Measurements from ENCODE around the gene KCNH1. TPM values are rescaled to one million over a fixed set of nuclear protein-coding genes. Genes with fewer than 3 reads are reported as not detected.

The KCNH1 gene
- total RNA-seq, 1 experiment from 2014 or later: 0.17 TPM

DNA sequence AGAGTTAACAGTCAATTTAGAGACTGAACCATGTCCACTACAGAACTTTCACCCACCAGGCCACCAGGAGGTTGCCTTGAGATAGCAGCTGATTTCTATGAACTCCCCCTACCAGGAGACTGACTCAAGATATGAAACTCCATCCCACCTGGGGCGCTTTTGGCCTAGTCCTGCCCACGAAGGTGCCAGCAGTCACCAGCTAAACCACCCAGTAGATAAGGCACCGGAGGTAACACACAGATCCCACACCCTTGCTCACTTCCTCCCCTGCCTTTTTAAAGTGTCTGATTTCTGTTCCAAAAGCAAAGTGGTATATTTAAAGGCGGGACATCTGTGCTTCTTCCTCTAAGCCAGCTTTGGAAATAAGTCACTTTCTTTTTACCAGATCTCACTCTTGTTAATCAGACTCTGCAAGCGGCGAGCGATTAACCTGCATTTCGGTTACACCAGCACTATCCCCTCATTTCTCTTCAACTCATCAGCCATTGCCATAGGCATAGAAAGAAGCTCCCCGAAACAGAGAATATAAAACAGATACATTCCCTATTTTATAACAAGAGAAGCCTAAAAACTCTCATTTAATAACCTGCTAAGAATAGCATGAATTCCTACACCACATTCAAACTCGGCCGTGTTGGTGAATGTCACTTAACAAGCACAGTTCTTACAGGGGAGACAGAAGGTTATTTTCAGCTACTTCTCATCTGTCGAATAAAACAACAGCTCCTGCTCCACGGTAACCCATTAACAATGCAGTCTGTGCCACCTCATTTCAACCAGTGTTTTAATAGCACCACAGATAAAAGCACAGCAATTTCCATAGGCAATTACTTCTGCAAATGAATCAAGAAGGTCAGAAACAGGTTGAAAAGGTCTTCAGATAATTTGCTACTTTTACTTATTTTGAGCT lies 318.1 kb downstream of the KCNH1 start (continued):
- TF ChIP-seq, protein P1, sequence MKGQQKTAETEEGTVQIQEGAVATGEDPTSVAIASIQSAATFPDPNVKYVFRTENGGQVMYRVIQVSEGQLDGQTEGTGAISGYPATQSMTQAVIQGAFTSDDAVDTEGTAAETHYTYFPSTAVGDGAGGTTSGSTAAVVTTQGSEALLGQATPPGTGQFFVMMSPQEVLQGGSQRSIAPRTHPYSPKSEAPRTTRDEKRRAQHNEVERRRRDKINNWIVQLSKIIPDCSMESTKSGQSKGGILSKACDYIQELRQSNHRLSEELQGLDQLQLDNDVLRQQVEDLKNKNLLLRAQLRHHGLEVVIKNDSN (CRISPR knock-in tag; IDR thresholded peaks at IDR 0.05): no peak
- TF ChIP-seq GTF2I (CRISPR knock-in tag; conservative IDR thresholded peaks at IDR 0.05) (no peak), ATF1 (CRISPR knock-in tag; IDR thresholded peaks at IDR 0.05) (no peak)

GRCh38 chr1:210814382-210815123 lies 319.4 kb downstream of the KCNH1 start:
- Mint-ChIP-seq H3K4me3 (no peak overlapping the region), H3K27ac (no peak overlapping the region), H3K4me1 (peaks cover 11% of the 10 kb centered on the region), H3K9me3 (0 out of 2 replicates have a peak, but pooled peaks cover 6% of the 10 kb centered on the region), H3K27me3 (ENCODE audit: low read depth) (no peaks in the 10 kb centered on the region), H3K36me3 (no peaks in the 10 kb centered on the region)
- DNase-seq (ENCODE audit: low spot score): no peak
- no peak for ATAC-seq
- POLR2A ChIA-PET: no interaction called here
- TF ChIP-seq ETV6 (CRISPR knock-in tag; IDR thresholded peaks at IDR 0.05) (no peak), ZNF232 (CRISPR knock-in tag; IDR thresholded peaks at IDR 0.05) (no peak), EMX1 (CRISPR knock-in tag; IDR thresholded peaks at IDR 0.05) (no peak), ZSCAN18 (CRISPR knock-in tag; IDR thresholded peaks at IDR 0.05) (no peak), JAZF1 (CRISPR knock-in tag; IDR thresholded peaks at IDR 0.05) (no peak), FOXK1 (CRISPR knock-in tag; IDR thresholded peaks at IDR 0.05) (no peak), ZNF423 (CRISPR knock-in tag; IDR thresholded peaks at IDR 0.05) (no peak), ATF1 (CRISPR knock-in tag; IDR thresholded peaks at IDR 0.05) (no peak), ZNF425 (CRISPR knock-in tag; conservative IDR thresholded peaks at IDR 0.05) (no peak), MYBL2 (CRISPR knock-in tag; IDR thresholded peaks at IDR 0.05) (no peak), ZNF512 (CRISPR knock-in tag; IDR thresholded peaks at IDR 0.05; ENCODE audit: borderline replicate concordance) (no peak)
- TF ChIP-seq, protein P2, sequence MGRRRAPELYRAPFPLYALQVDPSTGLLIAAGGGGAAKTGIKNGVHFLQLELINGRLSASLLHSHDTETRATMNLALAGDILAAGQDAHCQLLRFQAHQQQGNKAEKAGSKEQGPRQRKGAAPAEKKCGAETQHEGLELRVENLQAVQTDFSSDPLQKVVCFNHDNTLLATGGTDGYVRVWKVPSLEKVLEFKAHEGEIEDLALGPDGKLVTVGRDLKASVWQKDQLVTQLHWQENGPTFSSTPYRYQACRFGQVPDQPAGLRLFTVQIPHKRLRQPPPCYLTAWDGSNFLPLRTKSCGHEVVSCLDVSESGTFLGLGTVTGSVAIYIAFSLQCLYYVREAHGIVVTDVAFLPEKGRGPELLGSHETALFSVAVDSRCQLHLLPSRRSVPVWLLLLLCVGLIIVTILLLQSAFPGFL (CRISPR knock-in tag; IDR thresholded peaks at IDR 0.05; ENCODE audit: borderline replicate concordance): no peak
- TF ChIP-seq, protein P3, sequence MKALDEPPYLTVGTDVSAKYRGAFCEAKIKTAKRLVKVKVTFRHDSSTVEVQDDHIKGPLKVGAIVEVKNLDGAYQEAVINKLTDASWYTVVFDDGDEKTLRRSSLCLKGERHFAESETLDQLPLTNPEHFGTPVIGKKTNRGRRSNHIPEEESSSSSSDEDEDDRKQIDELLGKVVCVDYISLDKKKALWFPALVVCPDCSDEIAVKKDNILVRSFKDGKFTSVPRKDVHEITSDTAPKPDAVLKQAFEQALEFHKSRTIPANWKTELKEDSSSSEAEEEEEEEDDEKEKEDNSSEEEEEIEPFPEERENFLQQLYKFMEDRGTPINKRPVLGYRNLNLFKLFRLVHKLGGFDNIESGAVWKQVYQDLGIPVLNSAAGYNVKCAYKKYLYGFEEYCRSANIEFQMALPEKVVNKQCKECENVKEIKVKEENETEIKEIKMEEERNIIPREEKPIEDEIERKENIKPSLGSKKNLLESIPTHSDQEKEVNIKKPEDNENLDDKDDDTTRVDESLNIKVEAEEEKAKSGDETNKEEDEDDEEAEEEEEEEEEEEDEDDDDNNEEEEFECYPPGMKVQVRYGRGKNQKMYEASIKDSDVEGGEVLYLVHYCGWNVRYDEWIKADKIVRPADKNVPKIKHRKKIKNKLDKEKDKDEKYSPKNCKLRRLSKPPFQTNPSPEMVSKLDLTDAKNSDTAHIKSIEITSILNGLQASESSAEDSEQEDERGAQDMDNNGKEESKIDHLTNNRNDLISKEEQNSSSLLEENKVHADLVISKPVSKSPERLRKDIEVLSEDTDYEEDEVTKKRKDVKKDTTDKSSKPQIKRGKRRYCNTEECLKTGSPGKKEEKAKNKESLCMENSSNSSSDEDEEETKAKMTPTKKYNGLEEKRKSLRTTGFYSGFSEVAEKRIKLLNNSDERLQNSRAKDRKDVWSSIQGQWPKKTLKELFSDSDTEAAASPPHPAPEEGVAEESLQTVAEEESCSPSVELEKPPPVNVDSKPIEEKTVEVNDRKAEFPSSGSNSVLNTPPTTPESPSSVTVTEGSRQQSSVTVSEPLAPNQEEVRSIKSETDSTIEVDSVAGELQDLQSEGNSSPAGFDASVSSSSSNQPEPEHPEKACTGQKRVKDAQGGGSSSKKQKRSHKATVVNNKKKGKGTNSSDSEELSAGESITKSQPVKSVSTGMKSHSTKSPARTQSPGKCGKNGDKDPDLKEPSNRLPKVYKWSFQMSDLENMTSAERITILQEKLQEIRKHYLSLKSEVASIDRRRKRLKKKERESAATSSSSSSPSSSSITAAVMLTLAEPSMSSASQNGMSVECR (CRISPR knock-in tag; IDR thresholded peaks at IDR 0.05; ENCODE audit: borderline replicate concordance): no peak
- CTCF ChIA-PET: interaction anchor here (1.1 kb wide), 1 partner anchor 14 kb away, joined by 3 read pairs; no protein-coding TSS in a partner anchor
